Natural killer cell (primary cell): ENCODE measurements around the gene PPP1CB. TPM values are rescaled to one million over a fixed set of nuclear protein-coding genes. Genes with fewer than 3 reads are reported as not detected.

Source experiments
- ATAC-seq, 3 donors: fragments of 150-1000 bp in 2 of 3; fragments of 200-7000 bp in 1 of 3; cut with Tn5 transposase; 1 replicate in 1 of 3; 2 replicates in 2 of 3; pipeline ENCODE4 v1.10.0; 2021; ENCODE audit warnings: mild to moderate bottlenecking in 2 of 3, moderate library complexity in 2 of 3
- DNase-seq, 2 donors: peaks; one replicate each; pipeline versions ENCODE4 v3.0.0 to v3.0.0-alpha.2; 2013 to 2021; ENCODE audit warnings: mixed read lengths in 1 of 2
- H3K27ac ChIP-seq: one replicate; pipeline ENCODE4 v1.5.1; 2013; ENCODE audit warnings: mild to moderate bottlenecking, low read length
- H3K27me3 ChIP-seq: one replicate; pipeline ENCODE4 v1.6.1; 2013; ENCODE audit warnings: low read length; ENCODE audit not compliant: control insufficient read depth, insufficient read depth
- H3K36me3 ChIP-seq: one replicate; pipeline ENCODE4 v1.6.1; 2013; ENCODE audit warnings: low read length; ENCODE audit not compliant: control insufficient read depth, insufficient read depth
- H3K4me1 ChIP-seq: one replicate; pipeline ENCODE4 v1.6.1; 2013; ENCODE audit warnings: low read length; ENCODE audit not compliant: control insufficient read depth, insufficient read depth
- H3K4me3 ChIP-seq: one replicate; pipeline ENCODE4 v1.5.1; 2013; ENCODE audit warnings: low read length
- H3K9me3 ChIP-seq: one replicate; pipeline ENCODE4 v1.6.1; 2013; ENCODE audit warnings: low read length; ENCODE audit not compliant: control insufficient read depth, insufficient read depth
- H3K27ac Mint-ChIP-seq, 2 donors: one replicate each; pipeline ENCODE4 v1.8.0; 2022; ENCODE audit warnings: mild to moderate bottlenecking in 2 of 2, mixed read lengths in 2 of 2, moderate library complexity in 1 of 2
- H3K27me3 Mint-ChIP-seq, 2 donors: one replicate each; pipeline ENCODE4 v1.8.0; 2022; ENCODE audit warnings: low read depth in 2 of 2, mixed read lengths in 2 of 2
- H3K36me3 Mint-ChIP-seq: one replicate; pipeline ENCODE4 v1.8.0; 2022; ENCODE audit warnings: mixed read lengths
- H3K4me1 Mint-ChIP-seq, 2 donors: one replicate each; pipeline ENCODE4 v1.8.0; 2022; ENCODE audit warnings: mixed read lengths in 2 of 2
- H3K4me3 Mint-ChIP-seq: one replicate; pipeline ENCODE4 v1.8.0; 2022; ENCODE audit warnings: mild to moderate bottlenecking, moderate library complexity, mixed read lengths
- H3K9me3 Mint-ChIP-seq, 2 donors: one replicate each; pipeline ENCODE4 v1.8.0; 2022; ENCODE audit warnings: mixed read lengths in 2 of 2
- WGBS: methylation state at CpG from one replicate; pipeline ENCODE4 v1.1.7; 2013; ENCODE audit warnings: missing lambda C conversion rate; ENCODE audit not compliant: insufficient coverage; 5-methylcytosine and 5-hydroxymethylcytosine counted together
- intact Hi-C: fragments of 100-400 bp; cut with micrococcal nuclease; formaldehyde crosslinking; loops from one replicate; pipeline ENCODE4 v1.14.2; 2022
- total RNA-seq, 4 donors: library from RNA; stranded (reverse); fragments of 120-200 nt in 1 of 4; gene quantifications; one replicate each; pipeline versions ENCODE4 v1.2.3 to v1.2.4, GENCODE V29; 2013 to 2022
- TF ChIP-seq, protein P1 (sequence below): fragments of 200-600 bp; IDR thresholded peaks from one replicate; pipeline ENCODE4 v1.8.0; 2022; ENCODE audit warnings: antibody characterized with exemption

Gene PPP1CB
- total RNA-seq, 3 donors from 2014 or later (not counting 1 experiment from before 2014, with no cell fraction given) = 157 to 200 (median 181) TPM

DNA sequence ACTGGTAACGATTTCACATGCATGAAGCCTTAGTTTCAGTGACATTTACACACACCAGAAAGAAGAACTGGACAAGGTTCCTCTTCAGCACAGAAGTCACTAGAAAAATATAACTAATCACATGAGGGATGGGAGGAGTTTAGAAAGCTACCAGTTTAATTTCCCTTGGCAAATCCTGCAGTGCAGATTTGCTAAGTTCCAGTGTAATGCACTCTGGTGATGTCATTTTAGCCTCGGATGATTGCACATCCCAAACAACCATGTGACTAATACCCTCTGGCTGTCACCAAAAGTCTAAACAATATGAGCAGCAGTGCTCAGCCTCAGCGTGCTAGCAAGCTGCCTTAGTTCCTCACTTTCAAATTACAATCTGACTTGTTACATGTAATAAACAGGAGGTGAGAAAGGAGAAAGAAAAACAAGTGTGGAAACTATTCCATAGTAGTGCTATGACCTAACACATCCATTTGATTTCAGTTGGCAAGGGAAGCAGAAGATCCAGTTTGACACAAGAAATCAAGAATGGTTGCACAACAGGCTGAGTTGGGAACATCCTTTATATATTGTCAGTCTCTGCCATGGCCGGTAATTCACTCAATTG is 35.3 kb upstream of the PPP1CB start:
- Histone ChIP-seq H3K4me1 (no peaks in the 10 kb centered on the region), H3K27me3 (no peaks in the 10 kb centered on the region), H3K36me3 (no peaks in the 10 kb centered on the region), H3K4me3 (no peak overlapping the region), H3K27ac (peak overlapping the region; percentile 57), H3K9me3 (no peaks in the 10 kb centered on the region)
- TF ChIP-seq, protein P1, sequence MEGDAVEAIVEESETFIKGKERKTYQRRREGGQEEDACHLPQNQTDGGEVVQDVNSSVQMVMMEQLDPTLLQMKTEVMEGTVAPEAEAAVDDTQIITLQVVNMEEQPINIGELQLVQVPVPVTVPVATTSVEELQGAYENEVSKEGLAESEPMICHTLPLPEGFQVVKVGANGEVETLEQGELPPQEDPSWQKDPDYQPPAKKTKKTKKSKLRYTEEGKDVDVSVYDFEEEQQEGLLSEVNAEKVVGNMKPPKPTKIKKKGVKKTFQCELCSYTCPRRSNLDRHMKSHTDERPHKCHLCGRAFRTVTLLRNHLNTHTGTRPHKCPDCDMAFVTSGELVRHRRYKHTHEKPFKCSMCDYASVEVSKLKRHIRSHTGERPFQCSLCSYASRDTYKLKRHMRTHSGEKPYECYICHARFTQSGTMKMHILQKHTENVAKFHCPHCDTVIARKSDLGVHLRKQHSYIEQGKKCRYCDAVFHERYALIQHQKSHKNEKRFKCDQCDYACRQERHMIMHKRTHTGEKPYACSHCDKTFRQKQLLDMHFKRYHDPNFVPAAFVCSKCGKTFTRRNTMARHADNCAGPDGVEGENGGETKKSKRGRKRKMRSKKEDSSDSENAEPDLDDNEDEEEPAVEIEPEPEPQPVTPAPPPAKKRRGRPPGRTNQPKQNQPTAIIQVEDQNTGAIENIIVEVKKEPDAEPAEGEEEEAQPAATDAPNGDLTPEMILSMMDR = no peak
- ATAC-seq = peak; percentile 24 to 49 (median 45)
- peak in 1 of 2 donors; percentile 14 for DNase-seq
- intact Hi-C loops = no loop called here
- Mint-ChIP-seq H3K4me1 (peaks cover 0 to 3% of the 10 kb centered on the region in 2 donors), H3K27me3 (peaks cover 0 to 7% of the 10 kb centered on the region in 2 donors), H3K4me3 (no peak overlapping the region), H3K36me3 (no peaks in the 10 kb centered on the region), H3K9me3 (no peaks in the 10 kb centered on the region), H3K27ac (no peak overlapping the region)
- 50% methylated on average over 3 of the region's 4 CpGs for WGBS

DNA sequence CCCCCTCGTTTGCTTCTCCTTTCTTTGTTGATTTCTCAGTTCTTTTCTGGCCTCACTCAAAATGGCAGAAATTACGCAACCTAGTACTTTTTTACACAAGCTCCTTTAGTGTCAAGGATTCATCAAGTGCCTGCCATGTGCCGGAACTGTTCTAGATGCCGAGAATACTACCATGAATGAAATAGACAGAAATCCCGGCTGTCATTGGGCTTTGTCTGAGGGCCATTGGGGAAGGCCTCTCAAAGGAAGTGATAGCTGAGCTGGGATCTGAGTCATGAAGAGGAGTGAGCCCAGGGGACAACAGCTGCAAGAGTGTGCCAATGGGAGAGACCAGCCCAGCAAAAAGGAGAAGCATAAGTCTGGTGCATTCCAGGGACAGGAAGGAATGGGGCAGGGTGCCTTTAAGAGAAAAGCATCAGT is 34.3 kb upstream of the PPP1CB start:
- no peak overlapping the region for H3K4me3 ChIP-seq
- intact Hi-C loops = no loop called here
- no peaks in the 10 kb centered on the region for H3K27me3 ChIP-seq
- peak overlapping the region in 1 of 2 donors; percentile 54 for H3K27ac Mint-ChIP-seq
- peak in 2 of 3 donors; percentile 28 to 52 for ATAC-seq
- no peaks in the 10 kb centered on the region for H3K4me1 ChIP-seq
- no peaks in the 10 kb centered on the region for H3K36me3 ChIP-seq
- peak in 1 of 2 donors; percentile 9 for DNase-seq
- TF ChIP-seq, protein P1 = no peak
- peaks cover 0 to 3% of the 10 kb centered on the region in 2 donors for H3K4me1 Mint-ChIP-seq
- no peaks in the 10 kb centered on the region for H3K9me3 Mint-ChIP-seq
- peak overlapping the region; percentile 57 for H3K27ac ChIP-seq
- H3K36me3 Mint-ChIP-seq = no peaks in the 10 kb centered on the region
- WGBS = 87% methylated on average over 5 of the region's 5 CpGs
- peaks cover 0 to 7% of the 10 kb centered on the region in 2 donors for H3K27me3 Mint-ChIP-seq
- no peaks in the 10 kb centered on the region for H3K9me3 ChIP-seq
- H3K4me3 Mint-ChIP-seq = no peak overlapping the region

DNA sequence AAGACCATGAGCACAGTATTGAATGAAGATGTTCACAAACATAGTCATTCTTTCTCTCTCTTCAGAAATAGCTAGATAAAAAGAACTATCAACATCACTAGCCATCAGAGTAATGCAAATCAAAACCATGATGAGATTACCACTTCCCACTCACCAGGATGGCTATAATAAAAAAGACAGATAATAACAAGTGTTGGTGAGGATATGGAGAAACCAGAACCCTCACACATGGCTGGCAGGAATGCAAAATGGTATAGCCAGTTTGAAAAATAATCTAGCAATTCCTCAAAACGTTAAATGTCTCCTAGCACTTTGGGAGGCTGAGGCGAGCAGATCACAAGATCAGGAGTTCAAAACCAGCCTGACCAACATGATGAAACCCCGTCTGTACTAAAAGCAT is 31.3 kb upstream of the PPP1CB start:
- H3K4me1 ChIP-seq = no peaks in the 10 kb centered on the region
- intact Hi-C loops = no loop called here
- Mint-ChIP-seq H3K36me3 (no peaks in the 10 kb centered on the region), H3K27ac (no peak overlapping the region), H3K4me3 (no peak overlapping the region), H3K4me1 (peaks cover 0 to 3% of the 10 kb centered on the region in 2 donors), H3K27me3 (peaks cover 0 to 7% of the 10 kb centered on the region in 2 donors), H3K9me3 (no peaks in the 10 kb centered on the region)
- no peak overlapping the region for H3K4me3 ChIP-seq
- H3K27me3 ChIP-seq = no peaks in the 10 kb centered on the region
- TF ChIP-seq, protein P1 = no peak
- H3K27ac ChIP-seq = no peak overlapping the region
- ATAC-seq = no peak
- H3K36me3 ChIP-seq = no peaks in the 10 kb centered on the region
- no peak for DNase-seq
- no peaks in the 10 kb centered on the region for H3K9me3 ChIP-seq
- 95% methylated on average over 3 of the region's 3 CpGs for whole genome bisulfite sequencing
